GM10266 (cell line): ENCODE data around the gene UNC45B.
"Not testable (repeated sequence)": the region's sequence is repeated elsewhere in the genome, so short reads cannot be mapped to it uniquely, and the experiment has no call there.

ENCODE experiments used
- DNase-seq: peaks from one replicate; pipeline ENCODE4 v3.0.0; 2012; ENCODE audit errors: extremely low spot score
- CTCF ChIP-seq: IDR thresholded peaks from 2 replicates; pipeline ENCODE4 v1.5.1; 2012; ENCODE audit warnings: mild to moderate bottlenecking, low read depth; ENCODE audit not compliant: control insufficient read depth, insufficient read depth; ENCODE audit errors: missing control alignments

Gene UNC45B

GRCh38 chr17:35185849-35186248 is 38.2 kb downstream of the UNC45B start:
- DNase-seq: peak; percentile 63
- no peak for TF ChIP-seq CTCF

GRCh38 chr17:35187481-35187880 is 39.9 kb downstream of the UNC45B start:
- DNase-seq: no peak
- no peak for TF ChIP-seq CTCF

- no peak for DNase-seq
- TF ChIP-seq CTCF: no peak
These were observed 40.5 kb downstream of the UNC45B start for GRCh38 chr17:35188111-35188510.

- DNase-seq: no peak
- no peak for TF ChIP-seq CTCF
These were observed 41.7 kb downstream of the UNC45B start for GRCh38 chr17:35189291-35189690.

DNA sequence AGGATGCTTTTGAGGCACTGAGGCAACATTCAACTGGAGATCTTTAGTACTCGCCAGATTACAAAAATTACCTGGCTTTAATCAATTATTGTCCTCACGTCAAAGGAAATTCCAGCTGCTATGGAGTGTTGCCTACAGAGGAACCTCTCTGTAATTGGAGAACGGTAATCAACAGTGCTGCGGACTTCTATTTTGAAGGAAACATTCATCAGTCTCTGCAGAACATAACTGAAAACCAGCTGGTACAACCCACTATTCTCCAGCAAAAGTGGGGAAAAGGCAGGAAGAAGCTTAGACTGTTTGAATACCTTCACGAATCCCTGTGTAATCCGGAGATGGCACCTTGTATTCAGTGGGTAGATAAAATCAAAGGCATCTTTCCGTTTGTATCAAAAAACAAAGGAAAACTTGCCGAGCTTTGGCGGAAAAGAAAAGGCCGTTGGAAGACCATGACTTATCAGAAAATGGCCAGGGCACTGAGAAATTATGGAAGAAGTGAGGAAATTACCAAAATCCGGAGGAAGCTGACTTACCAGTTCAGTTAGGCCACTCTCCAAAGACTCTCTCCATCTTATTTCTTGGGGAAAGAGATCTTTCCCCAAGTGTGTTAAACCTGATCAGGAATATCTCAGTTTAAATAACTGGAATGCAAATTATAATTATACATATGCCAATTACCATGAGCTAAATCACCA is 43.5 kb downstream of the UNC45B start:
- no peak for TF ChIP-seq CTCF
- no peak for DNase-seq

DNA sequence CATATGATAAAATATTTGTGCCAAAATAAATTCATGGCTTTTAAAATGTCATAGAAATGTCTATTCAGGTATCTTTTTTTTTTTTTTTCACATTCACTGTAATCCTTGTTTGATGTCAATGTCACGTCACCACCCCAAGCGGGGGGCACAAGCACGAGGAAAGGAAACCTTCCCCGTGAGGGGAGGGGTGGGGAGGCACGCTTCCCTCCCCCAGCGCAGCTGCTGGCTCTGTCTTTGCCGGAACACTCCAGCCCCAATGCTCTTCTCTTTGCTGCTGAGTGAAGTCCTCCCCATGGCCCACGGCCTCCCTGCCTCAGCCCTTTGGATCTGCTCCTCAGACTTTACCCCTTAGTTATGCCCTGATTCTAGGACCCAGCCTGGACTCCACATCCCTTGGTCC is 45.1 kb downstream of the UNC45B start:
- no peak for DNase-seq
- TF ChIP-seq CTCF: no peak

DNA sequence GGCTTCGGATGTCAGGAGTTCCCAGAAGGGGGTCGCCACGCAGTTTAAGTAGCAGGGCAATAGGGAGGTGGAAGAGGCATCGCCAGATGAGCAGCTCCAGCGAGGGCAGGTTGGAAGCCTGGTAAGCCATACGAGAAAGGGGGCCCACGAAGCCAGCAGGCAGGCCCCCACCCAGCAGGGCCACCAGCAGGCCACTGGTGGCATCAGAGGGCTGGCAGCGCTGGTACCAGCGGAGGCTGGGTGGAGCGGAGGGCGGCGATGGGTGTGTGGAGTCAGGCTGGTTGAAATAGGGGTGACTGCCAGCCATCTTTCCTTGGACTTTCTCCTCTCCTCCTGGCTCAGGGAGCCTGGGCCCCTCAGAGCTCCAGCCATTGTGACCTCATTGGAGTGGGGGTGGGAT is 46.4 kb downstream of the UNC45B start, which contains the start of gene SLC35G3:
Gene SLC35G3, minus strand, starts transcription at position 393 of the 400 bp plus-strand sequence. Its CDS starts 86 bp downstream, at position 307.
- not testable (repeated sequence) for DNase-seq

GRCh38 chr17:35195062-35195461 is 47.4 kb downstream of the UNC45B start:
- not testable (repeated sequence) for DNase-seq

GRCh38 chr17:35202582-35202981 is 55.0 kb downstream of the UNC45B start:
- not testable (repeated sequence) for DNase-seq
